GM15510 (cell line): Measurements from ENCODE around the gene RASSF7.

Experiments
- POLR2A ChIP-seq: IDR thresholded peaks from 3 replicates; pipeline ENCODE4 v1.6.1; 2011; ENCODE audit warnings: borderline replicate concordance; ENCODE audit not compliant: insufficient read length; ENCODE audit errors: extremely low read depth

RASSF7 gene, protein sequence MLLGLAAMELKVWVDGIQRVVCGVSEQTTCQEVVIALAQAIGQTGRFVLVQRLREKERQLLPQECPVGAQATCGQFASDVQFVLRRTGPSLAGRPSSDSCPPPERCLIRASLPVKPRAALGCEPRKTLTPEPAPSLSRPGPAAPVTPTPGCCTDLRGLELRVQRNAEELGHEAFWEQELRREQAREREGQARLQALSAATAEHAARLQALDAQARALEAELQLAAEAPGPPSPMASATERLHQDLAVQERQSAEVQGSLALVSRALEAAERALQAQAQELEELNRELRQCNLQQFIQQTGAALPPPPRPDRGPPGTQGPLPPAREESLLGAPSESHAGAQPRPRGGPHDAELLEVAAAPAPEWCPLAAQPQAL

GRCh38 chr11:560305-561147, at the start of gene RASSF7, which contains the start of gene LMNTD2:
RASSF7 (plus strand) TSS chr11:560970; CDS start chr11:561769, 799 bp downstream.
LMNTD2 (minus strand) TSS chr11:560738; CDS start chr11:560716, 22 bp downstream.
- TF ChIP-seq POLR2A, result peak; percentile 77

- no peak for TF ChIP-seq POLR2A
These were observed 47.8 kb upstream of the RASSF7 start for GRCh38 chr11:512761-513595.

DNA sequence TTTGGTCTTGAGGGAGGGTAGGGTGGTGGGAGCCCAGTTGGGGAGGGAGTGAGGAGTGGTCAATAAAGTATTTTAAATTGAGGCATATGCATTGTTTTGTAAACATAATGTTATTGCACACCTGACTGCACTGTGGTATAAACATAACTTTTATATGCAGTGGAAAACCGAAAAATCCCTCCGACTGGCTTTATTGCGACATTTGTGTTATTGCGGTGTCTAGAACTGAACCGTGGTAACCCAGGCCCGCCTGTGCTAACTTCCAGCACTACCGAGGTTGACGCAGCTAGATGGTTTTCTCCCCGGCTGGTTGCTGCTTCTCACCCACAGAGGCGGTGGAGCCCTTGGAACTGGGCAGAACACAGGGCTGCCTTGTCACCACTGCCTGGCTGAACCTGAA, 46.2 kb upstream of the RASSF7 start:
- no peak for TF ChIP-seq POLR2A

DNA sequence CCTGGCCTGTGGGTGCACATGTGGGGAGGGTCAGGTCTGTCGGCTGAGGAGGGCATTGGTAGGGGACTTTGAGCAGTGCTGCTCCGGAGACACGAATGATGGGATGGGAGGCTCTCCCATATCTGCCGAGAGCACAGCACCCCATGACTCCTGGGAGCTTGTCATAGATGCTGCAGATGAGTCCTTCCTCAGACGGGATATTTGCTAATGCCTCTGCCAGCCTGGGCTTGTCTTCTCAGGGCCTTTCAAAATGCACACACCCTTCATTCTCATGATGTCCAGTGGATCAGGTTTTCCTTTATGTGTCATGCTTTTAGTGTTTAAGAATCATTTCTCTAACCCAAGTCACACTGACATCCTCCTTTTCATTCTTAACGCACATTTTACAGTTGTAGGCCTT, 45.6 kb upstream of the RASSF7 start:
- no peak for TF ChIP-seq POLR2A

DNA sequence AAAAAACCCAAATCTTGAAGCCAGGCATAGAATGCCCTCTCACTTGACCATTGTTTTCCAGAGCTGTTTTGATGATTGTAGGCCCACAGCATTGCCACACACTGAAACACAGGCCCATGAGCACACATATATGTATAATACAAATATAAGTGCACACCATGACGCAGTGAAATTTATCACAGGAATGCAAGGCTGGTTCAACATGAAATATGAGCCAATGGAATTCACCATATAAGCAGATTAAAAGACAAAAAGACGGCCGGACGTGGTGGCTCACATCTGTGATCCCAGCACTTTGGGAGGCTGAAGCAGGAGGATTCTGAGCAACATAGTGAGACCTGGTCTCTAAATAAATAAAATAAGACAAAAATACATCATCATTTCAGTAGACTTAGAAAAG, 44.4 kb upstream of the RASSF7 start:
- no peak for TF ChIP-seq POLR2A

DNA sequence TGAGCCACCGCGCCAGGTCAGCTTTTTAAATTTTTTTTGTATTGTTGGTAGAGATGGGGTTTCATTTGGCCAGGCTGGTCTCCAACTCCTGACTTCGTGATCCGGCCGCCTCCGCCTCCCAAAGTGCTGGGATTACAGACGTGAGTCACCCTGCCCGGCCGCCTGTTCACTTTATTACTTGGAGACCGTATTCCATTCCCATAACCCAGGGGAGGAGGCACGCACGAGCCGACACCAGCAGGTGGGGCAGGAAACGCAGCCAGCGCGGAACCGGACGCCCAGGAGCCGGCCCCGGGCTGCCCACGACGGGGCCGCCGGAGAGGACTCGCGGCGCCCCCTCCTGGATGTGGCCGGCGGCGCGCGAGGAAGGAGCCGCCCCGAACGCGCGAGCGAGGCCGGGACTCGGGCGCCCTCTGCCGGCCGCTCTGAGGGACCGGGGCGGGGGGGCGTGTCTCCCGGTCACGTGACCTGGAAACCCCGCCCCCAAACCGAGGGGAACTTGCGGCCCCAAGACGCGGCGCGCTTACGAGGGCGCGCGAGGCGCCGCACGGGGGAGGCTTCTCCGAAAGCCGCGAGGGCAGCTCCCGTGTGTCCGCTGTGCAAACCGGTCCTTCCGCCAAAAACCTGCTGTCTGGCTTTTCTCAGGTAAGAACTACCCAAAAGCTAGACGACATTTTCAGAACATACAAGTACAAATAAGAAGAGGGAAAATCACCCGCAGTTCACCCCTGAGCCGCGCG, 42.1 kb upstream of the RASSF7 start:
- TF ChIP-seq POLR2A, result peak; percentile 44

DNA sequence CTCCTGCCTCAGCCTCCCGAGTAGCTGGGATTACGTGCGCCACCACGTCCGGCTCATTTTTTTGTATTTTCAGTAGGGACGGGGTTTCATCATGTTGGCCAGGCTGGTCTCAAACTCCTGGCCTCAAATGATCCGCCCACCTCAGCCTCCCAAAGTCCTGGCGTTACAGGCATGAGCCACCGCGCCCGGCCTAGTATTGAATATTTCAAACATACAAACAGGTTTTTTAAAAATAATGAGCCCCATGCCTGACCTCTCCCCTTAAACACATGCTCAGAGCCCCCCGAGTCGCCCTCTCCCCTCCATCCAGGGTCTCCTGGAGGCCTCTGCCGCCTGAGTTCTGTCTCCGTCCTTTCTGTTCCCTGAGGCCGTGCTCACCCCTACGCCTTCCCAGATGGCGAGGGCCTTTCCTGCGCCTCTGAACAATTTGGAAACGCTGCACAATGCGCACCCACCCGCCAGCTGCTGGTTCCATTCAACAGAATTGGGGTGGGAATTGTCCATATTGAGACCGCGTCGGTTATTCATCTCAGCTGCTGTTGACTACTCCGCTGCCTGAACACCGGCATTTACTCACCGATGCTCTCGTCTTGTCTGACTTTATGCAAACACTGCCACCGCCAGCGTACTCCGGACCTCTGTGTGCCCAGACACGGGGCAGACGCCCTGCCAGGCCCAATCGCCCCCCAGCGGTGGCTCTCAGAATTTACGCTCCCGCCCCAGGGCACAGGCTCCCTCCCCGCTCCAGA, 40.2 kb upstream of the RASSF7 start:
- TF ChIP-seq POLR2A, result no peak

DNA sequence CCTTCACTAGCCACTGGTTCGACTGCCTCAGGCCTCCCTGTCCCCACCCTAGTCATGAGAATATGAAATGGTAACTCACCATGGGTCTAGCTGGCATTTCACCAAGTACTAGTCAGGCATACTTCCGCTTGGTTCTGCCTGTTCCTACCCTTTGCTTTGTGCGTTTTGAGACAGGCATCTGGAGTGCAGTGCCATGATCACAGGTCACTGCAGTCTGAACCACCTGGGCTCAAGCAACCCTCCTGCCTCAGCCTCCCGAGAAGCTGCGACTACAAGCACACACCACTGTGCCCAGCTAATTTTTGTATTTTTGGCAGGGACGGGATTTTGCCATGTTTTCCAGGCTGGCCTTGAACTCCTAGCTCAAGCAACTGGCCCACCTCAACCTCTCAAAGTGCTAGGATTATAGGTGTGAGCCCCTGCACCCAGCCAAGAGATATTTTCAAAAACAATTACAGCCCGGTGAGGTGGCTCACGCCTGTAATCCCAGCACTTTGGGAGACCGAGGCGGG, 39.5 kb upstream of the RASSF7 start:
- TF ChIP-seq POLR2A, result no peak

GRCh38 chr11:526192-526591, 34.6 kb upstream of the RASSF7 start:
- TF ChIP-seq POLR2A, result no peak

GRCh38 chr11:528166-528814, 32.5 kb upstream of the RASSF7 start:
- no peak for TF ChIP-seq POLR2A

- no peak for TF ChIP-seq POLR2A
These were observed 31.7 kb upstream of the RASSF7 start for GRCh38 chr11:528815-529727.

- TF ChIP-seq POLR2A, result no peak
These were observed 30.9 kb upstream of the RASSF7 start for GRCh38 chr11:529728-530411.
